ENCODE measurements around the gene KDM8. TPM values are rescaled to one million over a fixed set of nuclear protein-coding genes. Genes with fewer than 3 reads are reported as not detected.

Gene KDM8
- total and polyA plus RNA-seq, 2 donors (not counting 1 experiment from before 2014, with no cell fraction given): 7.5 to 37.4 TPM

DNA sequence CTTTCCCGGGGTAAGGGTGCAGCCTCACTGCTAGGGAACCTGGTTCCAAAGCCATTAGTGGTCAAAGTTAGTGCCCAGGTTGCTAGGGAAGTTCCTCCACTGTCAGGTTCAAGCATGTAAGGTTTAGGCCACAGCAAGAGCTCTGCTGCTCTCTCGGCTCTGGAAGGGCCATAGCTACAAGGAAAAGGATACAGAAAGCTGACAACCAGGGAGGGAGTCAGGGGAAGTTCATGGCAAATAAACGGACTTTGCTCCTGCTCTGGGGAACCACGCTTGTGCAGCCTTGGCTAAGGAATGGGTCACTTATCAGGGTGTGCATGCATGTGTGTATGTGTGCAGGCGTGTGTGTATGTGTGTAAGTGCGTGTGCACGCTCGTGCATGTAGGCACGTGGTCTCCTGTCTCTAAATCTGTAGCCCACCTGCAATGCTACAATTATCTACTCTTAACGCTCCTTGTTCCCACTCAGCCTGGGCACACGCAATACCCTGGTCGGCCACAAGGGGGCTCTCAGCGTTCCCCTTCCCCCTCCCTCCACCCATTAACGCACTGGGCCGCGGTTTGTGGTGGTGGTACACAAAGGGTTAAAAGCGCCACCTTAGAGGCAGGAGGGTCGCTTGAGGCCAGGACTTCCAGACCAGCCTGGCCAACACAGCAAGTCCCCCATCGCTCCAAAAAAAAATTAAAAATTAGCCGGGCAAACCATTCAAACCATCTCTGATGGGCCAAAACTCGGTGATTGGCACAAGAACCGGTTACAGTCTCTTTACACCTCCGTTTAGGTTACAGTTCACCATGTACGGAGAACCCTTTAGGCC, 48.4 kb upstream of the KDM8 start:
- peak; percentile 91 for ATAC-seq (ENCODE audit: low read depth)
- Histone ChIP-seq H3K9ac (ENCODE audit: low read length) (no peak overlapping the region), H3K9me3 (ENCODE audit: control extremely low read depth in 1 of 3, control insufficient read depth in 2 of 3, insufficient read depth in 1 of 3, low read length in 2 of 3) (peaks cover 0 to 5% (median 0%) of the 10 kb centered on the region in 3 donors), H2AFZ (ENCODE audit: insufficient read depth, low read depth, low read length, poor library complexity, severe bottlenecking) (no peak overlapping the region), H4K20me1 (ENCODE audit: control insufficient read depth, insufficient read depth, low read length, poor library complexity, severe bottlenecking) (no peaks in the 10 kb centered on the region), H3K4me2 (replicated peaks; ENCODE audit: low read depth, low read length, poor library complexity, severe bottlenecking) (peak overlapping the region; percentile 47), H3K4me1 (ENCODE audit: control insufficient read depth in 2 of 2, insufficient read depth in 2 of 2, low read length in 2 of 2) (peaks cover 9 to 11% of the 10 kb centered on the region in 2 donors), H3K4me3 (ENCODE audit: control extremely low read depth in 1 of 5, extremely low read depth in 1 of 5, insufficient read depth in 1 of 5, low read depth in 2 of 5, low read length in 4 of 5) (no peak overlapping the region), H3K27ac (ENCODE audit: low read length in 2 of 2) (no peak overlapping the region), H3K36me3 (replicated peaks in 1 of 2; ENCODE audit: control extremely low read depth in 1 of 2, control insufficient read depth in 1 of 2, extremely low read depth in 1 of 2, insufficient read depth in 2 of 2, low read length in 1 of 2) (no peaks in the 10 kb centered on the region), H3K79me2 (ENCODE audit: control insufficient read depth, insufficient read depth, low read length) (peaks cover 6% of the 10 kb centered on the region), H3K27me3 (replicated peaks in 1 of 4; ENCODE audit: control extremely low read depth in 1 of 4, control insufficient read depth in 3 of 4, insufficient read depth in 4 of 4, low read length in 3 of 4) (no peaks in the 10 kb centered on the region)
- Mint-ChIP-seq H3K27ac (no peak overlapping the region), H3K4me3 (no peak overlapping the region), H3K27me3 (no peaks in the 10 kb centered on the region), H3K4me1 (peaks cover 13% of the 10 kb centered on the region), H3K9me3 (ENCODE audit: insufficient read depth) (peaks cover 9% of the 10 kb centered on the region)
- ChIA-PET CTCF (interaction anchor here (0.7 to 7.0 kb wide), 26 partner anchors 8 to 304 kb away, joined by 3 to 65 read pairs (median 4); no protein-coding TSS in a partner anchor), POLR2A (no interaction called here)
- TF ChIP-seq CTCF (IDR thresholded peaks at IDR 0.05): peak; percentile 99
- no peak for TF ChIP-seq EZH2 (IDR thresholded peaks at IDR 0.05; ENCODE audit: borderline replicate concordance, insufficient read depth, low read depth, low read length, poor library complexity, severe bottlenecking)
- 46% methylated on average over 10 of the region's 24 CpGs for WGBS (ENCODE audit: insufficient coverage)
- peak; percentile 75 for DNase-seq
- intact Hi-C loops (cut with micrococcal nuclease): loop anchor here (1.0 kb wide), 2 partner anchors 213 to 302 kb away; no protein-coding TSS in a partner anchor

DNA sequence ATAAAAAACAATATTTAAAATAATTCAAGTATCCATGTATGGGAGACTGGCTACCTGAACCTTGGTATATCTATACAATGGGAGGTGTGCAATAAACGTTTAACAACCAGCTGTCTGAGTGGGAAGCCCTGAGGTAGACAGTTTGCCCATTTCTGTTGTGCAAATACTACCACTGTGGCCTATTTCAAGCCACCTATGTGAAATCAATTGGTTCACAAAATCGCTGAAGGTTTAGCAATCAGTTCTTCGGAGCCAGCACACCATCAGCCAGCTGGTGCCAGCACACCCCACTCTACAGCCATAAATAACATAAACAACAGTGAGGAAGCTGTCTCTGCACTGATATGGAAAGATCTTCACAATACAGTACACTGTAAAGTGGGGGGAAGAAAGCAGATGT, 46.7 kb upstream of the KDM8 start:
- POLR2A ChIA-PET: no interaction called here
- Histone ChIP-seq H3K9me3 (ENCODE audit: control extremely low read depth in 1 of 3, control insufficient read depth in 2 of 3, insufficient read depth in 1 of 3, low read length in 2 of 3) (peaks cover 0 to 5% (median 0%) of the 10 kb centered on the region in 3 donors), H3K4me2 (replicated peaks; ENCODE audit: low read depth, low read length, poor library complexity, severe bottlenecking) (no peak overlapping the region), H3K36me3 (replicated peaks in 1 of 2; ENCODE audit: control extremely low read depth in 1 of 2, control insufficient read depth in 1 of 2, extremely low read depth in 1 of 2, insufficient read depth in 2 of 2, low read length in 1 of 2) (no peaks in the 10 kb centered on the region), H2AFZ (ENCODE audit: insufficient read depth, low read depth, low read length, poor library complexity, severe bottlenecking) (no peak overlapping the region), H4K20me1 (ENCODE audit: control insufficient read depth, insufficient read depth, low read length, poor library complexity, severe bottlenecking) (no peaks in the 10 kb centered on the region), H3K4me3 (ENCODE audit: control extremely low read depth in 1 of 5, extremely low read depth in 1 of 5, insufficient read depth in 1 of 5, low read depth in 2 of 5, low read length in 4 of 5) (no peak overlapping the region), H3K9ac (ENCODE audit: low read length) (no peak overlapping the region), H3K4me1 (ENCODE audit: control insufficient read depth in 2 of 2, insufficient read depth in 2 of 2, low read length in 2 of 2) (peaks cover 9 to 11% of the 10 kb centered on the region in 2 donors), H3K79me2 (ENCODE audit: control insufficient read depth, insufficient read depth, low read length) (peaks cover 6% of the 10 kb centered on the region), H3K27ac (ENCODE audit: low read length in 2 of 2) (no peak overlapping the region), H3K27me3 (replicated peaks in 1 of 4; ENCODE audit: control extremely low read depth in 1 of 4, control insufficient read depth in 3 of 4, insufficient read depth in 4 of 4, low read length in 3 of 4) (no peaks in the 10 kb centered on the region)
- Mint-ChIP-seq H3K9me3 (ENCODE audit: insufficient read depth) (peaks cover 9% of the 10 kb centered on the region), H3K27me3 (no peaks in the 10 kb centered on the region), H3K4me3 (no peak overlapping the region), H3K27ac (no peak overlapping the region), H3K4me1 (peaks cover 16% of the 10 kb centered on the region)
- no peak for TF ChIP-seq CTCF (IDR thresholded peaks at IDR 0.05)
- no peak for TF ChIP-seq EZH2 (IDR thresholded peaks at IDR 0.05; ENCODE audit: borderline replicate concordance, insufficient read depth, low read depth, low read length, poor library complexity, severe bottlenecking)
- no peak for ATAC-seq (ENCODE audit: low read depth)
- no peak for DNase-seq
- CTCF ChIA-PET: interaction anchor here (1.2 to 7.0 kb wide), 11 partner anchors 10 to 302 kb away, joined by 3 to 65 read pairs (median 8); no protein-coding TSS in a partner anchor
- WGBS (ENCODE audit: insufficient coverage): 36% methylated on average over 2 of the region's 3 CpGs
- intact Hi-C loops (cut with micrococcal nuclease): no loop called here
